D721Med (cell line): ENCODE data around the gene CCDC27.
"Not testable (repeated sequence)": the region's sequence is repeated elsewhere in the genome, so short reads cannot be mapped to it uniquely, and the experiment has no call there.

ENCODE experiments used
- DNase-seq: peaks from one replicate; pipeline ENCODE4 v3.0.0; 2011; ENCODE audit warnings: low spot score; ENCODE audit not compliant: insufficient read length
- FAIRE-seq: peaks from 2 replicates; lab custom pipeline; 2011; peaks lifted over from hg19 to GRCh38; lab: Jason Lieb, UNC
- CTCF ChIP-seq: IDR thresholded peaks from 2 replicates; pipeline ENCODE4 v1.5.1; 2012; ENCODE audit warnings: mild to moderate bottlenecking, control low read depth; ENCODE audit not compliant: insufficient read depth; ENCODE audit errors: missing control alignments

CCDC27 gene

GRCh38 chr1:3717715-3718601, 34.3 kb upstream of the CCDC27 start:
- no peak for FAIRE-seq
- no peak for TF ChIP-seq CTCF
- DNase-seq: no peak

- TF ChIP-seq CTCF: no peak
- DNase-seq (no peak), FAIRE-seq (no peak)
Observed at GRCh38 chr1:3718764-3719163, 33.5 kb upstream of the CCDC27 start.

- FAIRE-seq (no peak), DNase-seq (no peak)
- TF ChIP-seq CTCF: no peak
Observed at GRCh38 chr1:3721955-3722465, 30.2 kb upstream of the CCDC27 start.

- no peak for TF ChIP-seq CTCF
- DNase-seq: no peak
- no peak for FAIRE-seq
Observed at GRCh38 chr1:3722846-3723245, 29.4 kb upstream of the CCDC27 start.

GRCh38 chr1:3724416-3725030, 27.7 kb upstream of the CCDC27 start:
- FAIRE-seq: not testable (repeated sequence)
- peak; percentile 88 for TF ChIP-seq CTCF
- DNase-seq: peak; percentile 61

GRCh38 chr1:3725366-3725765, 26.9 kb upstream of the CCDC27 start:
- FAIRE-seq: no peak
- no peak for DNase-seq
- TF ChIP-seq CTCF: no peak
